GM19025 (cell line): ENCODE measurements around the gene RPP21.

Experiments used
- ATAC-seq: cut with Tn5 transposase; IDR thresholded peaks from one replicate; pipeline ENCODE4 v1.9.1; 2021; ENCODE audit warnings: mild to moderate bottlenecking, low read depth, moderate library complexity; ENCODE audit not compliant: unreplicated experiment

RPP21 gene

DNA sequence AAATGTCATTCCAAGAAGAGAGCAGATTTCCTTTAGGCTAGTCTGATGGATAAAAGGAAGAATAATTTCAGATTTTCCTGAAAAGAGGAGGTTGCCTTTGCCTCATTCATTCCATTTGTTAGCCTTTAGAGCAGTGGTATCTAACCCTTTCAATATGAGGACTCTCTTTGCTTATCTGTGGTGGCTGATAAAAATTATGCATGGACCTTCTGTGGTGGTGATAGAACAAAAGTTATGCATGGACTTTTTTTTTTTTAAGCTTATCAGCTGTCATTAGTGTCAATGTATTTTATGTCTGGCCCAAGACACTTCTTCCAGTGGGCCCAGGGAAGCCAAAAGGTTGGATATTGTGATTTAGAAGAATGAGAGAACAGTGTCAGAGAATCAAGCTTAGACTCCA, 16.6 kb upstream of the RPP21 start:
- no peak for ATAC-seq

DNA sequence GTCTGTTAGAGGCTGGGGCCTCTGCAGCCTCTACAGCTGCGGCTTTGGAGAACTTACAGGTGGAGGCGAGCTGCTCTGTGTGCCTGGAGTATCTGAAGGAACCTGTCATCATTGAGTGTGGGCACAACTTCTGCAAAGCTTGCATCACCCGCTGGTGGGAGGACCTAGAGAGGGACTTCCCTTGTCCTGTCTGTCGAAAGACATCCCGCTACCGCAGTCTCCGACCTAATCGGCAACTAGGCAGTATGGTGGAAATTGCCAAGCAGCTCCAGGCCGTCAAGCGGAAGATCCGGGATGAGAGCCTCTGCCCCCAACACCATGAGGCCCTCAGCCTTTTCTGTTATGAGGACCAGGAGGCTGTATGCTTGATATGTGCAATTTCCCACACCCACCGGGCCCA, 15.6 kb upstream of the RPP21 start:
- ATAC-seq = no peak

DNA sequence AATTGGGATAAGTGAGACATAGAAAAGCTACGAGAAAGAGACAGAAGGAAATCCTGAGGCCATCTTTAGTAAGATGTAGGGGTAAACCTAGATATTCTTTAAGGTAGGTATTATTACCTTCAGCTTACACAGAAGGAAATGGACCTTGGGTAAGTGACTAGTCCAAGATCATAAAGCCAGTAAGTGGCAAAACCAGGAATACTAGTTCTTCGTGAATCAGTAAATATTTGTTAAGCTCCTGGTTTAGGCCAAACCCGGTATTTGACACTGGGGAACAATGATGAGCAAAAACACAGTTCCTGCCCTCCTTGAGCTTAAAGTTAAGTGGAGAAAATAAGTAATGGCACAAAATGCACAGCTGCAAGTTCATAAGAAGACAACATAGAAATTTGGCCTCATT, 13.0 kb upstream of the RPP21 start:
- no peak for ATAC-seq

DNA sequence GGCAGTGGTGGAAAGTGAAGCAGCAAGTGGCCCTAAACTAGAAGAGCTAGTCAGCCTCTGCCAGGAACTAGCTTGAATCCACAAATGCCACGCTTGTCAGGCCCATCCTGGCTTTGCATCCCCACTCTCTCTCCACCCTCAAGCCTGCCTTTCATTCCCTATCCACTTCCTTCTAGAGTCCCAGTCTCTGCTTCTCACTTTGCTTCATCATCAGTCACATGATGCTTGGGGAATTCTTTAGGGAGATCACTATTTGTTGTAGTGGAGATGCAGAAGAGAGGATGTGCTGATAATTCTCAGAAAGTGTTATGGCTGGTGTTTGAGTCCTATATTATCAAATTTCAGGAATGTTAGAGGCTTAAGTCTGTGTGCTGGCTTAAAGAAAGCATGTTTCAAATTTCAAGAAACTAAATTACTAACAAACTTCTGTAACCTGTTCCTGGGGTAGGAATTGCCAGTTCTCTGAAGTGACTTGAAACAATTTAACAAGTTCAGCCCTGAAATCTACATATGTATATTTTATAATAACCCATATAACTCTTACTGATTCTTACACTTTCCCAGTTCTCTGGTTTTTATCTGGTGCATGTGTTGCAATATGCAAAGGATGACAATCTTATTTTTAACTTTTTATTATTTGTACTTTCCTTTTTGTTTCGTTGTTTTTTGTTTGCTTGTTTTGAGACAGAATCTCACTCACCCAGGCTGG, 10.7 kb upstream of the RPP21 start:
- ATAC-seq = no peak

DNA sequence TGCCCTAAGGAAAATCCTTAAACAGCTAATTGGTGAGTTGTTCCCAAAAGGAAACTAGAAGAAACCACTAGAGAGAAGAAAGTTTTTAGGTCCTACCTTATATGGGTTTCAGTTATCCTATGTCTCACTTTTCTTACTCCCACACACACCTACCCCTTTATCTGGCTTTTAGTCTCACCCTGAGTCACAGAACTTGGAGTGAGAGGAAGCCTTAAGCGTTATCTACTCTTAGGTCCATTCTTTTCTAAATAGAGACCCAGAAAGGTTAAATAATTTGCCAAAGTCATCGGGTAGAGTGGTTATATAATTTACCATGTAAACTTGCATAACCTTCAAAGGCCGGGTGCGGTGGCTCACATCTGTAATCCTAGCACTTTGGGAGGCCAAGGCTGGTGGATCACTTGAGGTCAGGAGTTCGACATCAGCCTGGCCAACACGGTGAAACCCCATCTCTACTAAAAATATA, 4.3 kb upstream of the RPP21 start:
- no peak for ATAC-seq

DNA sequence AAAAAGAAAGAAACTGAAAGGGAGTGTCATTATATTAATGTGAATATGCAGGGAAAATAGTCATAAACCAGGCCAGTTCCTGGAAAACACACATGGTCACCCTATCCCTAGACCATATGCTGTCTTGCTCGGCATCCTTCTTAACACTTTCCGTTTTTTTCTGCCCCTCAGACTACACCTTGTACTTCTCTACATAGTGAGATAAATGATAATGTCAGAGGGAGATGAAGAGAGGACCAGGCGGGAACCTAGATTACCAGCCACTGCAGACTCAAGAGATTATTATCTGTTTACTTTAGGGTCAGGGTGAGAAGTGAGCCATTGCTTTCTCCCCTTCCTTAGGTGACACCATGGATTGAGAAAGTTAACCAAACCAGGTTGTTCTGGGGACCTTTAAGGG, 3.7 kb upstream of the RPP21 start:
- no peak for ATAC-seq

DNA sequence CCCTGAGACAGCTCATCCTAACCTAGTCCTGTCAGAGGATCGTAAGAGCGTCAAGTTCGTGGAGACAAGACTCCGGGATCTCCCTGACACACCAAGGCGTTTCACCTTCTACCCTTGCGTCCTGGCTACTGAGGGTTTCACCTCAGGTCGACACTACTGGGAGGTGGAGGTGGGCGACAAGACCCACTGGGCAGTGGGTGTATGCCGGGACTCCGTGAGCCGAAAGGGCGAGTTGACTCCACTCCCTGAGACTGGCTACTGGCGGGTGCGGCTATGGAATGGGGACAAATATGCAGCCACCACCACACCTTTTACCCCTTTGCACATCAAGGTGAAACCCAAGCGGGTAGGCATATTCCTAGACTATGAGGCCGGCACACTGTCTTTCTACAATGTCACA, 3.2 kb upstream of the RPP21 start:
- ATAC-seq = no peak

DNA sequence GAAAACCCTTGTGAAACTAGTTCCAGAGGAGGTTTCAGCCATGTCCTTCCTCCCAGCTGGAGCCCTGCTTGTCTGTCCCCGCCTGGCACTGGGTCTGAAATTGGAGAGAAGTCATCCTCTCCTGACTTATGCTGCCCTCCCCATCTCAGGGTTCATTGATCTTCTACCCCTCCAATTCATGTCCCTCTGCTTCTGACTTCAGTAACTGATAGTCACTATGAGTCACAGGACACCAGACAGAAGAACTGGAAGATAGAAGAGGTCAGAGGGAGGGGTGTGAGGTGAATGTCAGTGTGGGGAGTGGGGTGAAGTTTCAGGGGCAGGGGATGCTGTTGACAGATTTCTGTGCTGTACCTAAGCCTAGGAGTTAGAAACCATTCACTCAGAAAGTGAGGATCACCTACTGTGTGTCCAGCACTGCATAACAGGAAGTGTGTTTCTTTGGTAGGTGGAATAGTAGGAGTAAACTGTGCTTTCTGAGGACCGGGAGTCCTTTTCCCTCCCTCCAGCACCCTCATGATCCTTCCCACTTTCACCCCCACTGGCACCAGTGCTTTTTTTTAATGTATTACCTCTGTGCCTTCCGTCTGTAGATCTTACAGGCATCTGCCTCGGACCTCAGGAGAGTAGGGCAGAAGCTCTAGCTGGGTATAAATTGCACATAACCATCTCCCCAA, 627 bp upstream of the RPP21 start:
- ATAC-seq = no peak

DNA sequence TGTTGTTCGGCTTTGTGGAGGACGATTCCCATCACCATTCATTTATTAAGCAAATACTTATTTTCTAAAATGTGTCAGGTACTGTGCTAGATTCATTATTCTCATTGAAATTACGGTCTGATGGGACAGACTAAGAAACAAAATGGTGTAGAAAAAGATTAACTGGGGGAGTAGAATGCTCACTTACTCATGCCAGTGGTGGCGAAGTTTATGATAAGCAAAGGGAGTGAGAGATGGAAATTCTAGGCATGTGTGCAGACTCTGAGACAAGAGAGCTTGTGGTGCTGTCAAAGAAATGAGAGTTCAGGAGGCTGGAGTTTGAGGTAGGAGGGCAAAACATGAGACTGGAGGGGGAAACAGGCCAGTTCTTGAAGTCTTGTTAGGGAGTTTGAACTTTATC, 896 bp downstream of the RPP21 start:
- ATAC-seq = no peak

DNA sequence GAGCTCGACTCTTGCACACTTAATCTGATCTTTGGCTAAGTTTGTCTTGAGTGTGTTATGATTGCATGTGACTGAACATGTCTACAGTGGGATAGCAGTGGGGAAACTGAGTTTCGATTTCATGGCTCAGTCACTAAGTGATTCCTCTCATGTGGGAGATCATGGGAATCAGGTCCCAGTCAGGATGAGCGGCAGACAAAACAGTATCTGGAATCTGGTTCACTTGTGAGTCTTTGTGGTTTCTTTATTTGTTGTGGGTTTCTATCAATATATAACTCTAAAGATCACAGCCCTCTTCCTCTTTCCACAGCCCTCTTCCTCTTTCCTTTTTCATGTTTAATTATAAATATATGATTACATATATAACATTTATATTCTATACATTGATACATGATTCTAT, 4.0 kb downstream of the RPP21 start:
- ATAC-seq = no peak

DNA sequence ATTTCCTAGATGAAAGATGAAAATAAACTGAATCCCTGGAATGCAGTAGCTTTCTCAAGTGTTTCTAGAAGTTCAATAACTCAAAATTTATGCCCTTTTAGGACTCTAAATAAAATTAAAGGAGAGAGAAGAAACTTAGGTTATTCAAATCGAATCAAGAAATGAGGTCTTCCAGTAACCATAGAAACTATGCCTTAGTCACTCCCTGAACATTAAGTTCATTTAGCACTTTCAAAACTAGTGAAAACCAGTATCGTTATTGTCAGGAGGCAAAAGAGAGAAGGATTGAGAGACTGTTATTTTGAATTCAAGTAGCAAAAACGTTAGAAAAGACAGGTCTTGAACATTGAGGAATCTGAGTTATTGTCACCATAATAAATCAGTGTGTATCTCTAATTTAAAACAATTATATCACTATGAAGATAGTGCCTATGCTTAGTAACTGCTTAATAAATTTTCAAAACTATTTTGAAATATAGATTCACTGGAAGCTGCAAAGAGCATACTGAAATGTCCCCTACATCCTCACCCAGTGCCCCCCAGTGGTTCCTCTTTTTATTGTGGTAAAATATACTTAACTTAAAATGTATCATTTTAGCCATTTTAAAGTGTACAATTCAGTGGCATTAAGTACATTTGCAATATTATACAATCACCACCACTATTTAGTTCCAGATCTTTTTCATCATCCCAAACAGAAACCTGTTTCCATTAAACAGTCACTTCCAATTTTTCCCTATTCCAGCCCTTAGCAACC, 4.6 kb downstream of the RPP21 start:
- no peak for ATAC-seq

DNA sequence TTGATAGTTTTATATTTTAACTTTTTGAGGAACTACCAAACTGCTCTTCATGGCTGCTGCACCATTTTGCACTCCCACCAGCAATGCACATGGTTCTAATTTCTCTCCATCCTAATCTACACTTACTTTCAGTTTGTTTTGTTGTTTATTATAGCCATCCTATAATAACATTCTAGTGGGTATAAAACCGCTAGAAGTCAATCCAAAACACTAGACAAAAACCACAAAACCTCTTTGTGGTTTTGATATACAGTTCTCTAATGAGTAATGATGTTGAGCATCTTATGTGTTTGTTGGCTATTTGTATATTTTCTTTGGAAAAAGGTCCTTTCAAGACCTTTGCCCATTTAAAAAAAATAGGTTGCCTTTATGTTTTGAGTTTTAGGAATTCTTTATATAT, 5.6 kb downstream of the RPP21 start:
- no peak for ATAC-seq

DNA sequence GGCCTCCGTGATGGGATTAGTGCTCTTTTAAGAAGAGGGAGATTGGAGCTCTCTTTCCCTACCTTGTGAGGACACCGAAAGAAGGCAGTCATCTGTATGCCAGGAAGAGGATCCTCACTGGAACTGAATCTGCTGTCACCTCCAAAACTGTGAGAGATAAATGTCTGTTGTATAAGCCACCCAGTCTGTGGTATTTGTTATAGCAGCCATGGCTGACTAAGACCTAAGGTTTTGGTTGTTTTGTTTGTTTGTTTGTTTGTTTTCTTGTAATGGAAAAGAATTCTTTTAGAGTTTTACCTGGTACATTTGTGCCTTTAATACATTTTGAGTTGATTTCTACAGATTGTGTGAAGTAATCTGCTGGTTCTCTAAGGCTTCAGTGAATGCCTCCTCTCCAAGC, 7.6 kb downstream of the RPP21 start:
- no peak for ATAC-seq

DNA sequence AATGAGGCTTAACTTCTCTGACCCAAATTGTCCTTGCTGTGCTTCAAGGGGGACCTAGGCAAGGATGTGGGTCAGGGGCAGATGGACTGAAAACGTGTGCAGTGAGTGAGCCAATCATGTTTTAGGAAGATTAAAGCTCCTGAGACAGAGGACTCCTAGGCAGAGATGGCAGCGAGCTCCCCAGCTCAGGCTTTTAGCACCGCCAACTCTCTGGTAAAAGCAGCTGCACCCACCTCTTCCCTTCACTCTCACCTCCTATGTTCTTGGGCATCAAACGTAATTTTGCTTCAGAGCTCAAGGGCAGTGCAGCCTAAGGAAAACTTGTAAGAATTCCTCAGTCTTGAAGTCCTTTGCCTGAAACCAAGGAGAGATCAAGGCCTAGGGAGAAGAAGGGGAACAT, 10.3 kb downstream of the RPP21 start:
- no peak for ATAC-seq

DNA sequence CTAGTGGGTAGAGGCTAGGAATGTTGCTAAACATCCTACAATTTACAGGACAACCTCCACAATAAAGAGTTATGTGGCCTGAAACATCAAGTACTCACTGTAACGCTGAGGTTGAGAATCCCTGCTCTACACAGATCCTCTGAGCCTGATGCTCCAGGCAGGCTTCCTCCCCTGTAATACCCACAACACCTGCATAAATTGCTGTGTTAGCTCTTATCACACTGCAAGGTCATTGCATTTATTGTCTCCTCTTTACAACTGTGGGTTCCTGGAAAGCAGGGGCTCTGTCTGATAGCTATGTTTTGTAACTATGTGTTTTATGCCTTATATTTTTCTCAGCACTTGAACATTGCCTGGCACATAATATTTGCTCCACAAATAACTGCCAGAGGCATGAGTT, 11.6 kb downstream of the RPP21 start:
- ATAC-seq = no peak

DNA sequence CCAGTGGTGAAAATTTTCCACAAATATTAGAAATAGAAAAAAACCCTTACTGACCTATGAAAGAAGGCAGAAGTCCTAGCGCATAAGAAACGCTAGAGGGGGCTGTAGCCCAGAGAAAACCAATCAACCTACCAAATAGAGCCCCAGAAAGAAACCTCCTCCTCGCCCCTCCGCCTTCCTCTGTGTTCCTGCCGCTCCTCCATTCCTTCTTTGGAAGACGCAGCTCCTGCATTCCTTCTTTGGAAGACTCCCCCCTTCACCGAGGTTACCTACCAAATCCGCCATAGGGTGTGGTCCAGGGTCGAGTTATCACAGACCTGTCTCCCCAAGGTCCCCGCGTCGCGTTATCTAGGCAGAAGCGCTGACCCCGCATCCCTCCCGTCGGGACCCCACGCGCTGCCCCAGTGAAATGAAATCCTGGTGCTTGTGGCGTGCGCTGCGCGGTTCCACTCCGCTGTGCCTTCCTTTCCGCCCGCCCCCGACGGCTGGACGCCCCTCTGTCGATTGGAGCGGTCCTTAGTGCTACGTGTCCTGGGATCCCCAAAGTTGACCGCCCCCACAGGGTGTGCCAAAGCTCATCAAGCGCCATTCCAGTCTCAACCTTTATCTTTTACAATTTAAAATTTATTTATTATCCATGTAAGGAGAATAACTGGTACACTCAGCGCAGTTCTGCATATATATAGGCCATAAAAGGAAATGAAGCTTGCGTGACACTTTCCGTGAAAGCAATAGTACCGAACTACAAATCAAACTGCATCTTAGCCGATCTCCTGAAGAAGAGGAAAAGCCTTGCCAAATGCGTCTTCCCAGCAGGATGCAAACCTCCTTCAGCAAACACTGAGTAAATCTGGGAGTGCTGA, 13.0 kb downstream of the RPP21 start:
- no peak for ATAC-seq

DNA sequence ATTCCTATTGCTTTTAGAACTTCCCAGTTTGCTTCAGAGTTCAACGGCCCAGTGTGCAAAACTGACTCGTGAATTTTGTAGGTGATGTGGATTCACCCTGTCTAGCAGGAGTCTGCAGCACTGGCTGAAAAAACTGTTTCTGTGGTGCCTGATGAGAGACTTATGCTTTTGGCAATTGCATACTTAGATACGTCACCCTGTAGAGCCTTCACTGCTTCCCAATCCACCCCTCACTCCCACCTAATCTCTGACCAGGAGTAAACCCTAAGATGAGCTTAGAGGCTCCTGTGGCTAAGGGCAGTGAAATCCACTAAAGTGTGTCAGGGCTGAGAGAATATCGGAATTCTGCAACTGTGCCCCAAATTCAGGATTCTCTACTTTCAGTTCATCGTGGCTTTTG, 14.3 kb downstream of the RPP21 start:
- no peak for ATAC-seq

DNA sequence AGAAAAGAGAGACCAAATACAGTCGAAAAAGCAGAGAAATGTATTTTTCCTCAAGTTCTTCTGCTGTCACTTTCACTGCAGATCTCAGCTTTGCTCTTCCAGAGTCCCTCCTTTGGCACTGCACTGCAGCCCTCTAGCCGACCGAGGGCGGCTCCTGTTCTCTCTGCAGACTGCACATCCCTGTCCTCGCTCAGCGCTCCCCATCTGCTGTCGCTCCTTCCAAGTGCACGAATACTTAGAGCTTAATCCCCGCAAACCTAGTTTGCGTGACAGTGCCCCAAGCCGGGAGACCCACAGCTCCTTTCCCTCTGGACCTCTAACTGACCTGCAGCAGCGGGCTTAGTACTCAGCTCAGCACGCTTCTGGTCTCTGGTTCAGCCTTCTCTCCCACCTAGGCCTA, 15.2 kb downstream of the RPP21 start:
- ATAC-seq = no peak

DNA sequence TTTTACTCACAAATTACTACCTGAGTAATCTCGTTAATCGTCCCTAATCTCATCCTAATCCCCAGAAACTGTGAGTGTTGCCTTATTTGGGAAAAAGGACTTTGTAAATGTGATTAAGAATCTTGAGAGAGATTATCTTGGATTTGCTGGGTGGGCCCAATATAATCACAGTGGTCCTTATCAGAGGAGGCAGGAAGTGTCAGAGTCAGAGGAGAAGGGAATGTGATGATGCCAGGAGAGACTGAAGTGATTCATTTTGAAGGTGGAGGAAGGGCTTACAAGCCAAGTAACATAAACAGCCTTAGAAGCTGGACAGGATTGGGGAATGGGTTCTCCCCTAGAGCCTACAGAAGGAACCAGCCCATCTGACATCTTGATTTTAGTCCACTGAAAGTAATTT, 16.7 kb downstream of the RPP21 start:
- no peak for ATAC-seq

DNA sequence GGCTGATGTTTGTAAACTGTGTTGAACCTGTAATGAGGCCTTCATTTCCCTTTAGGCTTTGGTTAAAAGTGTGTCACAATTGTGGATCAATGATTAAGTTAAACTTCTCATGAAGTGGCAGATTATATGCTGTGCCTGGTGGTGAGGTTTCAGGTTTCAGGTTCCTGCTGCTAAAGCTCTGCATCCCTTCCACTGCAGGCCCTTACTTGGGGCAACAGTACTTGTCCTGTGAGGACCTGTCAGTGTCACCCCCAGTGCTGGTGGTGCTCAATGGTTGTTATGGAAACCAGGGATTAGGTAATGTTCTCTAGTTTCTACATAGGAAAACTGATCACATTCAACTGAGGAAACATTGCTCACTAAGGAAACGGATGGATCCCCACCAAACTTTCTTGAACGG, 18.5 kb downstream of the RPP21 start:
- no peak for ATAC-seq

DNA sequence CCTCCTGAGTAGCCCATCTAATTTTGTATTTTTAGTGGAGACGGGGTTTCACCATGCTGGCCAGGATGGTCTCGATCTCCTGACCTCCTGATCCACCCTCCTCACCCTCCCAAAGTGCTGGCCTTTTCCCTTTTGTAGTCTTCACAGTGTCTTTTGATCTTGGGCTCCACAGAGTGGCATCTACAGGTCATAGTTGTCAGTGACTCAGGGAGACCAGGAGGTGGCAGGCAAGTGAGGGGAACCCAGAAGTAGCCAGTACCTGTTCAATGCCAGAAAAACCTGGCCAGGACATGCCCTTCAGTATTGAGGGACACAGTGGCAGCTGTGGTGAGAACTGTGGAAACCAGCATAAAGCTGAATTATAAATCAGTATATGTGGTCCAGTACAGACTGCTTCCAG, 19.6 kb downstream of the RPP21 start:
- ATAC-seq = no peak
